ACC112 (cell line): ENCODE measurements around the gene LIPI.

Source experiments
- H2AFZ ChIP-seq: fragments of 200-600 bp; sonication (generic); one replicate; pipeline ENCODE4 v1.6.0; 2017; ENCODE audit warnings: antibody characterized with exemption, low read length; ENCODE audit not compliant: unreplicated experiment
- H3K27ac ChIP-seq: fragments of 200-600 bp; sonication (generic); 2 replicates; pipeline ENCODE4 v1.5.1; 2014; ENCODE audit warnings: low read depth, mild to moderate bottlenecking, antibody characterized with exemption, low read length, moderate library complexity
- H3K27me3 ChIP-seq: fragments of 200-600 bp; sonication (generic); 2 replicates; pipeline ENCODE4 v1.6.1; 2014; ENCODE audit warnings: mild to moderate bottlenecking, antibody characterized with exemption, low read length, moderate library complexity, mixed read lengths; ENCODE audit not compliant: insufficient read depth
- H3K36me3 ChIP-seq: fragments of 200-600 bp; sonication (generic); 2 replicates; pipeline ENCODE4 v1.6.1; 2016; ENCODE audit warnings: mild to moderate bottlenecking, antibody characterized with exemption, low read length, moderate library complexity, mixed read lengths; ENCODE audit not compliant: insufficient read depth
- H3K4me1 ChIP-seq: fragments of 200-600 bp; sonication (generic); one replicate; pipeline ENCODE4 v1.6.1; 2016; ENCODE audit warnings: low read length, mixed read lengths; ENCODE audit not compliant: insufficient read depth, unreplicated experiment, control insufficient read depth
- H3K4me3 ChIP-seq: fragments of 200-600 bp; sonication (generic); 2 replicates; pipeline ENCODE4 v1.5.1; 2014; ENCODE audit warnings: mild to moderate bottlenecking, low read depth, low read length
- H3K79me2 ChIP-seq: fragments of 200-600 bp; sonication (generic); one replicate; pipeline ENCODE4 v1.6.0; 2016; ENCODE audit warnings: low read length; ENCODE audit not compliant: control insufficient read depth, unreplicated experiment, insufficient read depth

The LIPI gene

DNA sequence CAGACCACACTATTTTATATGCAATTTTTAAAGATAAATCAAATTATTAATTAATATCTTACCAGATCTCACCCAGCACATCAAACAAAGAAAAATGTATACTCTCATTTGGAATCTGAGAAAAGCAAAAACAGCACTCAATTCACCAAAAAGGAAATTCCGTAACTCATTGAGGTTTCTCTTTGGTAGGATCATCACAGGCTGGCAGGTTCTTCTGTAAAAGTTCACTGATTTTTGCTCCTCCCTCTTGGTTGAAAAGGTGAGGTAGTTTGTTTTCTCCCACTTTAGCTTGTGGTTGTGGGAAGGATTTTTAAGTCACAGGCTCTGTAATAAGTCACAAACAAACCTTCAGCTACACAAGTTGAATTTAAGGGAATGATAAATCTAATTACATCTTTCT is at the start of gene LIPI:
Gene LIPI, minus strand, starts transcription at position 218 of the 400 bp plus-strand sequence. Its CDS starts 110 bp downstream, at position 108.
- no peaks in the 10 kb centered on the region for H3K36me3 ChIP-seq
- H3K79me2 ChIP-seq = no peaks in the 10 kb centered on the region
- no peak within 1 kb of the TSS for H2AFZ ChIP-seq
- no peaks in the 10 kb centered on the region for H3K4me1 ChIP-seq
- peaks cover 55% of the 10 kb centered on the region for H3K27me3 ChIP-seq
- H3K4me3 ChIP-seq = no peak within 1 kb of the TSS
- H3K27ac ChIP-seq = no peak within 1 kb of the TSS

DNA sequence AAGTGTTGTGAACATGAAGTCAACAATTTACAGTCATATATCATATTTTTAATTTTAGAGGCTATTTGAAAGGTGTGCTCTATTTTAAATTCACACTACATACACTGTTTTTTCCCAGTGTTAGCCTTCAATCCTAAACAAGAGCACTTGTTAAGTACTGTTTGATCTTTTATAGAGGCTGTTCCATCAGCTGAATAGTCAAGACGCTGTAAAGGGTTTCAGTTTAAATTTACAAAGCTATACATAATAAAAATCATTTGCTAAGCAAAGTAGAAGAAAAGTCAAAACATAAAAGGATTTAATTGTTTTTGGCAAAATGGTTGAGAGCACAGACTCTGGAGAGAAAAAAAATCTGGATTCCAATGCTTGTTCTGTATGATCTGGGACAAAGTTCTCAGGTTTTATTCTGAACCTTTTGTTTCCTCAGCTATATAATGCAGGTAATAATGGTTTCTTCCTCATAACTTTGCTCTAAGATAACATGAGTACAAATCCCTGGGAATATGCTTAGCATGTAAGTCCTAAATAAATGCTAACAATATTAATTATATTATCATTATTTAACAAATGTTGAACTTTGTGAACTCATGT is 49.5 kb upstream of the LIPI start:
- no peak overlapping the region for H2AFZ ChIP-seq
- no peaks in the 10 kb centered on the region for H3K4me1 ChIP-seq

DNA sequence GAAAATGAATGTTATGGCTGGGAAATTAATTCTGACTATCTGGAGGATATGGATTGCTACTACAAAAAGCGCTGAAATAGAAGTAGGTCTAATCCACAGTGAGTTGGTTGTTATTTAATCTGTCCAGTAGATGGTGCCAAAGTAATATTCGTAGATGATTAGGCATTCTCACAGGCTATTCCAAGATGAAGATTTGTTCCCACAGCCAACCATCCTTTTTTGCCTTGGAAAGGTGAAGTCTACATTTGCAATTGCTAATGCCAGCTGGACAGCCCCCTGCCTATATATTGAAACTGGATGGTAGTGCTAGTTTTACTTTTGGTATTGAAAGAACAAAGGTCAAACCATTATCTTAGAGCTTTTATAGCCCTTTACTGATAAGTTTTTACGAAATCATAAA is 49.0 kb upstream of the LIPI start:
- no peaks in the 10 kb centered on the region for H3K79me2 ChIP-seq
- no peaks in the 10 kb centered on the region for H3K36me3 ChIP-seq
- no peak overlapping the region for H2AFZ ChIP-seq
- no peak overlapping the region for H3K4me3 ChIP-seq
- H3K27ac ChIP-seq = no peak overlapping the region
- no peaks in the 10 kb centered on the region for H3K4me1 ChIP-seq
- peaks cover 39% of the 10 kb centered on the region for H3K27me3 ChIP-seq

More for the DNA sequence above, 49.5 kb upstream of the LIPI start:
- Histone ChIP-seq H3K36me3 (no peaks in the 10 kb centered on the region), H3K79me2 (no peaks in the 10 kb centered on the region), H3K4me3 (no peak overlapping the region), H3K27me3 (peaks cover 43% of the 10 kb centered on the region), H3K27ac (no peak overlapping the region)

DNA sequence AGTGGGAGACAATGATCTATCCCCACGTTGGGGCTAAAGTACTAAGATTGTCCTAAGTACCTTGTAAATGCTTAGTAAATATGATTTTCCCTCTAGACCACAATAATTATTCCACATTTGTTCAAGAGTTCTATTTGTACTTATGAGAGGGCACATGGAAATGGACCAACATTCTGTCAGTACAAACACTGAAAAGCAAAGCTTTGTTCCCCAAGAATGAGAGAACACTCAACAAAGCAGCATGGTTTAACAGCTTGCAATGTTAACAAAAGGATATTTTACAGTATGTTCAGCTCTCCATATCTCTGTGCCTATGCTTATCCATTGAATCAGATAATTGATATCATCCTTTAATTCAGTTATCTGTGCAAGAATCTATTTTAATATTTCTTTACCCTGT is 40.6 kb upstream of the LIPI start:
- H3K79me2 ChIP-seq = no peaks in the 10 kb centered on the region
- H3K36me3 ChIP-seq = no peaks in the 10 kb centered on the region
- H3K27ac ChIP-seq = no peak overlapping the region
- H3K4me3 ChIP-seq = no peak overlapping the region
- H2AFZ ChIP-seq = no peak overlapping the region
- no peaks in the 10 kb centered on the region for H3K4me1 ChIP-seq
- H3K27me3 ChIP-seq = peaks cover 48% of the 10 kb centered on the region

DNA sequence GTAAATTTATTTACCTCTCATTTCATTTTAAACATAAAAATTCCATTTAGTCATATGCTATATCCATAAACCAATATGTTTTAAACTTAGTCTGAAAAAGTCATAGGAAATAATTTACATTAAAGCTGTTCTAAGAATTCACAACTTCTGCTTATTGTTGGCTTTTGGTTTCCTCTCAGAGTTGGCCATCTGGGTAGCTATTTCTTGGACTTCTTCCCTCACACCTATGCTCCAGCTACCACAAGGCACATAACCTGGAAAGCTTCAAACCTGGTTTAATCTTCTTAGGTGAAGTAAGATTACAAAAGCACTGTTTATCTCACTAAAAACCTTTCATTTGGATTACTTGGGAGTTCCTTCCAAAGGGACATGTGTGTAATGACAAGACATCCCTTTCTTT is 35.0 kb upstream of the LIPI start:
- Histone ChIP-seq H3K4me1 (no peaks in the 10 kb centered on the region), H3K27me3 (peaks cover 29% of the 10 kb centered on the region), H3K36me3 (no peaks in the 10 kb centered on the region), H3K27ac (no peak overlapping the region), H2AFZ (no peak overlapping the region), H3K79me2 (no peaks in the 10 kb centered on the region), H3K4me3 (no peak overlapping the region)

DNA sequence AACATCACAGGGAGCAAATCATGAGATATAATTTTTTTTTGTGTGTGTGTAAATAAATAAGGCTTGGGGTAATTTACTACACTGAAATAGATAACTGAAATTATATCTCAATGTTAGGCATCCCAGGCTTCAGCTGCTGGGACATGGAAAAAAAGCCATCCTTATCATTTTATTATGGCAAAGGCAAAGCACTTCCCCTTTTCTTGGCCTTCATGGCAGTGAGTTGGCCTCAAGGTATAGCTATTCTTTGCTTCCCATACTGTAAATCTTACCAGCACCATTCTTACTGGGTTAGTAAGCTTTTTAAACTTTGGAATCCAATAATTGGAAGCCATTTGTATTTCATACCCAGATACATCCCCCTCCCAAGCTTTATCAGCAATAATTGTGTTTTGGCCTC is 34.2 kb upstream of the LIPI start:
- H3K4me1 ChIP-seq = no peaks in the 10 kb centered on the region
- H2AFZ ChIP-seq = no peak overlapping the region
- H3K79me2 ChIP-seq = no peaks in the 10 kb centered on the region
- no peak overlapping the region for H3K27ac ChIP-seq
- H3K36me3 ChIP-seq = no peaks in the 10 kb centered on the region
- H3K4me3 ChIP-seq = no peak overlapping the region
- H3K27me3 ChIP-seq = peaks cover 29% of the 10 kb centered on the region

DNA sequence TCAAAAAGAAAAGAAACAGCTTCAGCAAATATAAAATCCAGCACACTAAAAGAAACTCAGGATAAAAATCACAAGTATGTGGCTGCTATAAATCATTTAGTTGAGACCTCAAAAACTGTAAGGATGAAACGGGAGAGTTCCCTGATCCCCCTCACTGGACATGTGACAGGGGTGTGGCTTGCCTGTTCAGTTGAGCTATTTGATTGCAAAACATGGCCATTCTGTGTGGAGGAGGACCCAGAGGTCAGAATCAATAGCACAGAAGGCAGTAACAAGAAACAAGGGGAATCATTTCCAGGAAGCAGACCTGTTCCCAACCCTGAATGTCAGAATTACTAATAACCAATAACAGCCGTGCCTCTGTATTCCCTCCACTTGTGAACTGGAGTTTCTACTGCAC is 33.1 kb upstream of the LIPI start:
- peaks cover 20% of the 10 kb centered on the region for H3K27me3 ChIP-seq
- H3K79me2 ChIP-seq = no peaks in the 10 kb centered on the region
- no peak overlapping the region for H3K27ac ChIP-seq
- no peaks in the 10 kb centered on the region for H3K4me1 ChIP-seq
- H2AFZ ChIP-seq = no peak overlapping the region
- no peaks in the 10 kb centered on the region for H3K36me3 ChIP-seq
- H3K4me3 ChIP-seq = no peak overlapping the region

DNA sequence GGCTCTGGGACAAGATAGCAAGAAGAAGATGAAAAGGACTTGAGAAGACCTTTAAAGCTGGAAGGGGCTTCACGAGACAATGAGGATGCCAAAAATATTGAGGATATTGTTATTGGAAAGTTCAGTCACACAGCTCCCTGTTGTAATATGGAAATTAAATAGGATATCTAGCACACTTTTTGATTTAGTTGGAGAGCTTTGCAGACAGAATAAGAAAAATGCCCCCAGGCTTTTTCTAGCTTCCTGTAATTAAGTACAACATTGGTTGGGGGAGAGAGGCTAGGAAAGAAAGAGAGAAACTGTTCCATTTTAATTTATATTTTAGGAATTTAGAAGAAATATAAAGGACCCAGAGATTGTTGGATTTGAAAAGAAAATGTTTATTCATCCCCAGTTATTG is 32.7 kb upstream of the LIPI start:
- Histone ChIP-seq H3K4me3 (no peak overlapping the region), H3K36me3 (no peaks in the 10 kb centered on the region), H3K27me3 (peaks cover 16% of the 10 kb centered on the region), H3K27ac (no peak overlapping the region), H2AFZ (no peak overlapping the region), H3K79me2 (no peaks in the 10 kb centered on the region), H3K4me1 (no peaks in the 10 kb centered on the region)

DNA sequence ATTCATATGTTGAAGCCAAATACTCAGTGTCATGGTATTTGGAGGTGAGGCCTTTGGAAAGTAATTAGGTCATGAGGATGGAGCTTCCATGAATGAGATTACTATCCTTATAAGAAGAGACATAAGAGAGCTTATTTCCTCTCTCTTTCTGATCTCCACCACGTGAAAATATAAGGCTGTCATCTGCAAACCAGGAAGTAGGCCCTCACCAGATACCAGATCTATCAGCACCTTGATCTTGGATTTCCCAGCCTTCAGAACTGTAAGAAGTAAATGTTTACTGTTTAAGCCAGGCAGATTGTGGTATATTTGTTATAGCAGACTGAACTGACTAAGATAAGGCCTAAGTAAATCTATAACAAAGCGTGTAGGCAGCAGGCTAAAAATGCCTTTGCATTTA is 30.5 kb upstream of the LIPI start:
- Histone ChIP-seq H3K4me3 (no peak overlapping the region), H3K27me3 (peaks cover 6% of the 10 kb centered on the region), H3K79me2 (no peaks in the 10 kb centered on the region), H2AFZ (no peak overlapping the region), H3K36me3 (no peaks in the 10 kb centered on the region), H3K27ac (no peak overlapping the region), H3K4me1 (no peaks in the 10 kb centered on the region)

DNA sequence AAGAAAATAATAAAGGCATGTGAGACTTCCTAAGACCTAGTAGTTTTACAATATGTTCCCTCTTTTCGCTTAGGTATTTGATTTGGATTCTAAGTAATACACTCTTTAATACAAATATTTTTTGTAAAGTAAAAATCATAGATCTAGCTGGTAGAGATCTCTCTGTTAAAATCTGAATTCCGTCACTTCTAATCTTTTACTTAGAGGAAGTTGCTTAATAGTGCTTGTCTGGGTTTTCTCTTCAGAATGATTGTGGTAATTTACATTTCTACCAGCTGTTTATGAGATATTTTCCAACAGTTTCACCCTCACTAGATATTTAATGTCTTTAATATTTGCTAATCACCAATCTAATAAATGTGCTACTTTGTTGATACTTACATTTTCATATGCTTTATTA is 28.5 kb upstream of the LIPI start:
- Histone ChIP-seq H3K36me3 (no peaks in the 10 kb centered on the region), H3K4me3 (no peak overlapping the region), H3K27me3 (peaks cover 12% of the 10 kb centered on the region; the same call in 1 of the 2 replicates), H3K79me2 (no peaks in the 10 kb centered on the region), H2AFZ (no peak overlapping the region), H3K27ac (no peak overlapping the region), H3K4me1 (no peaks in the 10 kb centered on the region)

DNA sequence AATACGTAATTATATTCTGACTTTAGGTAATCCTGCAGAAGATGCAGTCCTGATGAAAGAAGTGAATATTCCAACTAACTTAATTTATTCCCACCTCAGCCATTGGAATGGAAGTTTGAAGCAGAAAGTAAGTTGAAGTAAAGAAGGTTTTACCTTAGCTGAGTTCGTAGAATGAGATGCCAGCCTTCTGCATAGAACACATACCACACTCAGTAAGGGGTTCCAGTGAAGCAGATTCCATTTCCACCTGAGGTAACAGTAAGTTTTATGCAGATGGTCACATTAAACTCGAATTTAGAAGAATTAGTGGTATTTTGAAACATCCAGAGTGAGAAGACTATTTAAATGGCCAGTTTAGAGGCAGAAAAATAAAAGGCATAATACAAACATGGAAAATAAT is 25.4 kb upstream of the LIPI start:
- Histone ChIP-seq H3K4me3 (no peak overlapping the region), H3K27ac (no peak overlapping the region), H3K36me3 (no peaks in the 10 kb centered on the region), H2AFZ (no peak overlapping the region), H3K79me2 (no peaks in the 10 kb centered on the region), H3K27me3 (peaks cover 12% of the 10 kb centered on the region; the same call in 1 of the 2 replicates), H3K4me1 (no peaks in the 10 kb centered on the region)
